ENCODE results near the gene RABGAP1L.

Gene RABGAP1L

GRCh38 chr1:174352883-174353608 is 193.7 kb downstream of the RABGAP1L start:
- peaks cover 7% of the 10 kb centered on the region for H3K9me3 Mint-ChIP-seq
- no peak overlapping the region for H3K27ac Mint-ChIP-seq
- H3K36me3 Mint-ChIP-seq (ENCODE audit: low read depth), result peaks cover 3% of the 10 kb centered on the region
- H3K4me1 Mint-ChIP-seq (ENCODE audit: low read depth), result no peaks in the 10 kb centered on the region
- no peak overlapping the region for H3K4me3 Mint-ChIP-seq
- H3K27me3 Mint-ChIP-seq (ENCODE audit: low read depth), result no peaks in the 10 kb centered on the region

- no peaks in the 10 kb centered on the region for H3K9me3 Mint-ChIP-seq
- H3K4me1 Mint-ChIP-seq (ENCODE audit: low read depth), result no peaks in the 10 kb centered on the region
- no peak overlapping the region for H3K4me3 Mint-ChIP-seq
- no peak overlapping the region for H3K27ac Mint-ChIP-seq
- H3K27me3 Mint-ChIP-seq (ENCODE audit: low read depth), result no peaks in the 10 kb centered on the region
- peaks cover 2% of the 10 kb centered on the region for H3K36me3 Mint-ChIP-seq (ENCODE audit: low read depth)
Measured at GRCh38 chr1:174358344-174358743, 199.0 kb downstream of the RABGAP1L start.

GRCh38 chr1:174358786-174359453 is 199.6 kb downstream of the RABGAP1L start:
- Mint-ChIP-seq H3K4me3 (no peak overlapping the region), H3K9me3 (no peaks in the 10 kb centered on the region), H3K27me3 (ENCODE audit: low read depth) (no peaks in the 10 kb centered on the region), H3K4me1 (ENCODE audit: low read depth) (no peaks in the 10 kb centered on the region), H3K36me3 (ENCODE audit: low read depth) (no peaks in the 10 kb centered on the region), H3K27ac (no peak overlapping the region)

GRCh38 chr1:174359454-174359805 is 200.1 kb downstream of the RABGAP1L start:
- H3K4me3 Mint-ChIP-seq, result no peak overlapping the region
- H3K4me1 Mint-ChIP-seq (ENCODE audit: low read depth), result no peaks in the 10 kb centered on the region
- H3K36me3 Mint-ChIP-seq (ENCODE audit: low read depth), result no peaks in the 10 kb centered on the region
- no peaks in the 10 kb centered on the region for H3K27me3 Mint-ChIP-seq (ENCODE audit: low read depth)
- no peak overlapping the region for H3K27ac Mint-ChIP-seq
- no peaks in the 10 kb centered on the region for H3K9me3 Mint-ChIP-seq

GRCh38 chr1:174364996-174365736 is 205.8 kb downstream of the RABGAP1L start:
- H3K4me3 Mint-ChIP-seq, result no peak overlapping the region
- H3K27ac Mint-ChIP-seq, result no peak overlapping the region
- H3K9me3 Mint-ChIP-seq, result no peaks in the 10 kb centered on the region
- H3K27me3 Mint-ChIP-seq (ENCODE audit: low read depth), result no peaks in the 10 kb centered on the region
- H3K36me3 Mint-ChIP-seq (ENCODE audit: low read depth), result no peaks in the 10 kb centered on the region
- H3K4me1 Mint-ChIP-seq (ENCODE audit: low read depth), result no peaks in the 10 kb centered on the region

GRCh38 chr1:174366946-174367345 is 207.6 kb downstream of the RABGAP1L start:
- no peaks in the 10 kb centered on the region for H3K4me1 Mint-ChIP-seq (ENCODE audit: low read depth)
- no peak overlapping the region for H3K27ac Mint-ChIP-seq

GRCh38 chr1:174367892-174368291 is 208.6 kb downstream of the RABGAP1L start:
- H3K27me3 Mint-ChIP-seq (ENCODE audit: low read depth), result no peaks in the 10 kb centered on the region
- no peak overlapping the region for H3K27ac Mint-ChIP-seq
- no peak overlapping the region for H3K4me3 Mint-ChIP-seq
- H3K36me3 Mint-ChIP-seq (ENCODE audit: low read depth), result no peaks in the 10 kb centered on the region
- H3K9me3 Mint-ChIP-seq, result no peaks in the 10 kb centered on the region
- H3K4me1 Mint-ChIP-seq (ENCODE audit: low read depth), result peaks cover under 1% of the 10 kb centered on the region

More at GRCh38 chr1:174366946-174367345, 207.6 kb downstream of the RABGAP1L start:
- Mint-ChIP-seq H3K9me3 (no peaks in the 10 kb centered on the region), H3K4me3 (no peak overlapping the region), H3K36me3 (ENCODE audit: low read depth) (no peaks in the 10 kb centered on the region), H3K27me3 (ENCODE audit: low read depth) (no peaks in the 10 kb centered on the region)

- peaks cover 5% of the 10 kb centered on the region for H3K4me1 Mint-ChIP-seq (ENCODE audit: low read depth)
- no peak overlapping the region for H3K27ac Mint-ChIP-seq
- H3K36me3 Mint-ChIP-seq (ENCODE audit: low read depth), result peaks cover 2% of the 10 kb centered on the region
- no peaks in the 10 kb centered on the region for H3K27me3 Mint-ChIP-seq (ENCODE audit: low read depth)
- H3K4me3 Mint-ChIP-seq, result no peak overlapping the region
- H3K9me3 Mint-ChIP-seq, result peaks cover 6% of the 10 kb centered on the region
Measured at GRCh38 chr1:174376030-174376429, 216.7 kb downstream of the RABGAP1L start.

GRCh38 chr1:174391716-174392115 is 232.4 kb downstream of the RABGAP1L start:
- Mint-ChIP-seq H3K4me3 (no peak overlapping the region), H3K27me3 (ENCODE audit: low read depth) (no peaks in the 10 kb centered on the region), H3K4me1 (ENCODE audit: low read depth) (no peaks in the 10 kb centered on the region), H3K9me3 (no peaks in the 10 kb centered on the region), H3K27ac (no peak overlapping the region), H3K36me3 (ENCODE audit: low read depth) (peaks cover 1% of the 10 kb centered on the region)

GRCh38 chr1:174393885-174394284 is 234.6 kb downstream of the RABGAP1L start:
- H3K27ac Mint-ChIP-seq, result no peak overlapping the region
- no peaks in the 10 kb centered on the region for H3K9me3 Mint-ChIP-seq
- peaks cover 5% of the 10 kb centered on the region for H3K36me3 Mint-ChIP-seq (ENCODE audit: low read depth)
- no peak overlapping the region for H3K4me3 Mint-ChIP-seq
- no peaks in the 10 kb centered on the region for H3K27me3 Mint-ChIP-seq (ENCODE audit: low read depth)
- peaks cover 3% of the 10 kb centered on the region for H3K4me1 Mint-ChIP-seq (ENCODE audit: low read depth)

- Mint-ChIP-seq H3K4me1 (ENCODE audit: low read depth) (peaks cover 3% of the 10 kb centered on the region), H3K9me3 (peaks cover 3% of the 10 kb centered on the region), H3K27me3 (ENCODE audit: low read depth) (no peaks in the 10 kb centered on the region), H3K27ac (no peak overlapping the region), H3K4me3 (no peak overlapping the region), H3K36me3 (ENCODE audit: low read depth) (peaks cover 12% of the 10 kb centered on the region)
Measured at GRCh38 chr1:174397261-174397660, 237.9 kb downstream of the RABGAP1L start.

GRCh38 chr1:174398246-174398645 is 238.9 kb downstream of the RABGAP1L start:
- H3K9me3 Mint-ChIP-seq, result peaks cover 3% of the 10 kb centered on the region
- H3K27me3 Mint-ChIP-seq (ENCODE audit: low read depth), result no peaks in the 10 kb centered on the region
- peaks cover 11% of the 10 kb centered on the region for H3K36me3 Mint-ChIP-seq (ENCODE audit: low read depth)

GRCh38 chr1:174399211-174399610 is 239.9 kb downstream of the RABGAP1L start:
- no peak overlapping the region for H3K27ac Mint-ChIP-seq
- no peaks in the 10 kb centered on the region for H3K27me3 Mint-ChIP-seq (ENCODE audit: low read depth)
- no peak overlapping the region for H3K4me3 Mint-ChIP-seq
- peaks cover 3% of the 10 kb centered on the region for H3K9me3 Mint-ChIP-seq
- peaks cover 3% of the 10 kb centered on the region for H3K4me1 Mint-ChIP-seq (ENCODE audit: low read depth)
- peaks cover 11% of the 10 kb centered on the region for H3K36me3 Mint-ChIP-seq (ENCODE audit: low read depth)

More at GRCh38 chr1:174398246-174398645, 238.9 kb downstream of the RABGAP1L start:
- peaks cover 3% of the 10 kb centered on the region for H3K4me1 Mint-ChIP-seq (ENCODE audit: low read depth)
- no peak overlapping the region for H3K27ac Mint-ChIP-seq
- no peak overlapping the region for H3K4me3 Mint-ChIP-seq

- H3K4me1 Mint-ChIP-seq (ENCODE audit: low read depth), result peaks cover 3% of the 10 kb centered on the region
- H3K27me3 Mint-ChIP-seq (ENCODE audit: low read depth), result no peaks in the 10 kb centered on the region
- peaks cover 3% of the 10 kb centered on the region for H3K9me3 Mint-ChIP-seq
- no peak overlapping the region for H3K27ac Mint-ChIP-seq
- H3K36me3 Mint-ChIP-seq (ENCODE audit: low read depth), result peaks cover 11% of the 10 kb centered on the region
- H3K4me3 Mint-ChIP-seq, result no peak overlapping the region
Measured at GRCh38 chr1:174401075-174401474, 241.8 kb downstream of the RABGAP1L start.

GRCh38 chr1:174405219-174405618 is 245.9 kb downstream of the RABGAP1L start:
- H3K4me3 Mint-ChIP-seq, result no peak overlapping the region
- no peak overlapping the region for H3K27ac Mint-ChIP-seq
- H3K9me3 Mint-ChIP-seq, result no peaks in the 10 kb centered on the region
- H3K27me3 Mint-ChIP-seq (ENCODE audit: low read depth), result no peaks in the 10 kb centered on the region
- H3K4me1 Mint-ChIP-seq (ENCODE audit: low read depth), result no peaks in the 10 kb centered on the region
- peaks cover 3% of the 10 kb centered on the region for H3K36me3 Mint-ChIP-seq (ENCODE audit: low read depth)

Data from T-helper 1 cell treated with Interleukin-12 subunit alpha and Interleukin-12 subunit beta and Interleukin-4 antibody, amounts not matched to agents 30 μg/mL and 1 μg/mL, for 36 hours (primary cell).